HG02852 (cell line): ENCODE measurements around the gene RUNX2.
"Not testable (repeated sequence)": the region's sequence is repeated elsewhere in the genome, so short reads cannot be mapped to it uniquely, and the experiment has no call there.

Experiments used
- ATAC-seq: cut with Tn5 transposase; IDR thresholded peaks from one replicate; pipeline ENCODE4 v1.9.1; 2021; ENCODE audit warnings: mild to moderate bottlenecking, moderate library complexity; ENCODE audit not compliant: unreplicated experiment

Gene RUNX2

GRCh38 chr6:45327956-45328522 is at the start of gene RUNX2:
TSS of gene RUNX2 (plus strand) at chr6:45328330. CDS start at chr6:45328727, 397 bp downstream.
- no peak for ATAC-seq

GRCh38 chr6:45278367-45278766 is 49.8 kb upstream of the RUNX2 start:
- ATAC-seq, result no peak

GRCh38 chr6:45286707-45287106 is 41.4 kb upstream of the RUNX2 start:
- ATAC-seq, result not testable (repeated sequence)

GRCh38 chr6:45289751-45290514 is 38.2 kb upstream of the RUNX2 start:
- ATAC-seq, result no peak

GRCh38 chr6:45293306-45293705 is 34.8 kb upstream of the RUNX2 start:
- ATAC-seq, result no peak

- ATAC-seq, result not testable (repeated sequence)
These were observed 33.9 kb upstream of the RUNX2 start for GRCh38 chr6:45294065-45294701.

- no peak for ATAC-seq
These were observed 30.8 kb upstream of the RUNX2 start for GRCh38 chr6:45297320-45297719.

GRCh38 chr6:45299096-45299581 is 29.0 kb upstream of the RUNX2 start:
- no peak for ATAC-seq

- ATAC-seq, result no peak
These were observed 27.4 kb upstream of the RUNX2 start for GRCh38 chr6:45300736-45301135.

- no peak for ATAC-seq
These were observed 26.6 kb upstream of the RUNX2 start for GRCh38 chr6:45301348-45302142.

GRCh38 chr6:45302832-45303231 is 25.3 kb upstream of the RUNX2 start:
- ATAC-seq, result no peak

- ATAC-seq, result no peak
These were observed 22.6 kb upstream of the RUNX2 start for GRCh38 chr6:45305546-45305945.

GRCh38 chr6:45310118-45310788 is 17.9 kb upstream of the RUNX2 start:
- ATAC-seq, result no peak

GRCh38 chr6:45314146-45314545 is 14.0 kb upstream of the RUNX2 start:
- ATAC-seq, result no peak

GRCh38 chr6:45320349-45320748 is 7.8 kb upstream of the RUNX2 start:
- no peak for ATAC-seq

- no peak for ATAC-seq
These were observed 4.4 kb upstream of the RUNX2 start for GRCh38 chr6:45323656-45324224.

- ATAC-seq, result no peak
These were observed 1.3 kb upstream of the RUNX2 start for GRCh38 chr6:45326698-45327417.

GRCh38 chr6:45328523-45328922 is 393 bp downstream of the RUNX2 start:
- no peak for ATAC-seq

- ATAC-seq, result no peak
These were observed 16.8 kb downstream of the RUNX2 start for GRCh38 chr6:45344900-45345299.
